ENCODE results near the gene ZNF613. TPM values are rescaled to one million over a fixed set of nuclear protein-coding genes. Genes with fewer than 3 reads are reported as not detected.

The ZNF613 gene
- total RNA-seq, 1 experiment from 2014 or later = 3.1 TPM

DNA sequence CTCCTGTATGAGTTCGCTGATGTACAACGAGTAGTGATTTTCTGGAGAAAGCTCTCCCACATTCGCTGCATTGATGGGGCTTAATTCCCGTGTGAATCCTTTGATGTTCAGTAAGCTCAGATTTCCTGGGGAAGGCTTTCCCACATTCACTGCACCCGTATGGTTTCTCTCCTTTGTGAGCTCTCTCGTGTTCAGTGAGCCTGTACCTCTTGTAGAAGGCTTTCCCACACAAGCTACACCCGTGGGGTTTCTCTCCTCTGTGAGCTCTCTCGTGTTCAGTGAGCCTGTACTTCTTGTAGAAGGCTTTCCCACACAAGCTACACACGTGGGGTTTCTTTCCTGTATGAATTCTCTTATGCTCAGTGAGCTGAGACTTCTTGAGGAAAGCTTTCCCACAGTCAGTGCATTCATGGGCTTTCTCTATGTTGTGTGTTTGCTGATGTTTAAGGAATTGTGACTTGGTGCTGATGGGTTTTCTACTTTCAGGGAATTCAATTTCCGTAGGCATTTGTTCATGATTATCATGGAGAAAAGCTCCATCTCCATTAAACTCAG, 36.0 kb upstream of the ZNF613 start:
- H3K79me2 ChIP-seq (ENCODE audit: low read length) = no peaks in the 10 kb centered on the region
- peaks cover 86% of the 10 kb centered on the region for H3K9me3 ChIP-seq (ENCODE audit: low read length)
- no peaks in the 10 kb centered on the region for H3K9me2 ChIP-seq (replicated peaks; ENCODE audit: low read length)
- peak overlapping the region; percentile 14; the same call in 1 of the 2 replicates for H3K4me3 ChIP-seq (ENCODE audit: low read length)
- no peak for ATAC-seq
- no peak overlapping the region for H2AFZ ChIP-seq (ENCODE audit: low read length)
- no peak overlapping the region for H3K27ac ChIP-seq (ENCODE audit: low read length)
- ChIA-PET CTCF (no interaction called here), POLR2A (ENCODE audit: unreplicated experiment) (no interaction called here)
- H3K4me1 ChIP-seq (ENCODE audit: insufficient read depth, low read length) = no peaks in the 10 kb centered on the region
- no peaks in the 10 kb centered on the region for H3K27me3 ChIP-seq (ENCODE audit: low read length)
- no peak overlapping the region for H3K4me2 ChIP-seq (ENCODE audit: low read length)
- H3F3A ChIP-seq (ENCODE audit: low read length, unreplicated experiment) = no peaks in the 10 kb centered on the region
- H4K20me1 ChIP-seq (ENCODE audit: low read length) = no peaks in the 10 kb centered on the region
- BruUV-seq (replicated peaks) = TSS peak; percentile 7
- intact Hi-C loops (cut with micrococcal nuclease) = no loop called here
- TF ChIP-seq EZH2 (IDR thresholded peaks at IDR 0.05; ENCODE audit: low read length, unreplicated experiment) (no peak), EZH2phosphoT487 (IDR thresholded peaks at IDR 0.05; ENCODE audit: borderline replicate concordance, low read length) (no peak)
- TF ChIP-seq, protein P1, sequence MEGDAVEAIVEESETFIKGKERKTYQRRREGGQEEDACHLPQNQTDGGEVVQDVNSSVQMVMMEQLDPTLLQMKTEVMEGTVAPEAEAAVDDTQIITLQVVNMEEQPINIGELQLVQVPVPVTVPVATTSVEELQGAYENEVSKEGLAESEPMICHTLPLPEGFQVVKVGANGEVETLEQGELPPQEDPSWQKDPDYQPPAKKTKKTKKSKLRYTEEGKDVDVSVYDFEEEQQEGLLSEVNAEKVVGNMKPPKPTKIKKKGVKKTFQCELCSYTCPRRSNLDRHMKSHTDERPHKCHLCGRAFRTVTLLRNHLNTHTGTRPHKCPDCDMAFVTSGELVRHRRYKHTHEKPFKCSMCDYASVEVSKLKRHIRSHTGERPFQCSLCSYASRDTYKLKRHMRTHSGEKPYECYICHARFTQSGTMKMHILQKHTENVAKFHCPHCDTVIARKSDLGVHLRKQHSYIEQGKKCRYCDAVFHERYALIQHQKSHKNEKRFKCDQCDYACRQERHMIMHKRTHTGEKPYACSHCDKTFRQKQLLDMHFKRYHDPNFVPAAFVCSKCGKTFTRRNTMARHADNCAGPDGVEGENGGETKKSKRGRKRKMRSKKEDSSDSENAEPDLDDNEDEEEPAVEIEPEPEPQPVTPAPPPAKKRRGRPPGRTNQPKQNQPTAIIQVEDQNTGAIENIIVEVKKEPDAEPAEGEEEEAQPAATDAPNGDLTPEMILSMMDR (conservative IDR thresholded peaks at IDR 0.05; ENCODE audit: low read depth, low read length) = no peak
- peaks cover 97% of the 10 kb centered on the region for H3K36me3 ChIP-seq (ENCODE audit: low read depth, low read length)
- DNase-seq = no peak
- H3K9ac ChIP-seq (ENCODE audit: low read length) = no peak overlapping the region

DNA sequence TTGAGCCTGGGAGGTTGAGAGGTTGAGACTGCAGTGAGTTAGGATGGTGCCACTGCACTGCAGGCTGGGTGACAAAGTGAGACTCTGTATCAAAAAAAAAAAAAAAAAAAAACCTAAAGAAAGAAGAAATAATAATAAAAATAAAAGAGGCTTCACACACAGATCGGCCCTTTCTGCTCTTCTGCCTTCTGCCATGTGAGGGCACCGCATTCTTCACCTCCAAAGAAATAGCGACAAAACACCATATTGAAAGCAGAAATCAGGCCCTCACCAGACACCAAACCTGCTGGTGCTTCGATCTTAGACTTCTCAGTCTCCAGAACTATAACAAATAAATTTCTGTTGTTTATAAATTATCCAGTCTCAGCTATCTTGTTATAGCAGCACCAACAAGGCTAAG, 25.4 kb upstream of the ZNF613 start:
- Histone ChIP-seq H3K9ac (ENCODE audit: low read length) (no peak overlapping the region), H3K27me3 (ENCODE audit: low read length) (no peaks in the 10 kb centered on the region), H3K4me2 (ENCODE audit: low read length) (no peak overlapping the region), H3K4me3 (ENCODE audit: low read length) (peak overlapping the region; percentile 27; the same call in 1 of the 2 replicates), H3K9me3 (ENCODE audit: low read length) (peaks cover 73% of the 10 kb centered on the region), H3K9me2 (replicated peaks; ENCODE audit: low read length) (no peaks in the 10 kb centered on the region), H3F3A (ENCODE audit: low read length, unreplicated experiment) (no peaks in the 10 kb centered on the region), H3K36me3 (ENCODE audit: low read depth, low read length) (peaks cover 68% of the 10 kb centered on the region), H3K79me2 (ENCODE audit: low read length) (peaks cover 42% of the 10 kb centered on the region), H4K20me1 (ENCODE audit: low read length) (no peaks in the 10 kb centered on the region), H2AFZ (ENCODE audit: low read length) (no peak overlapping the region), H3K27ac (ENCODE audit: low read length) (no peak overlapping the region), H3K4me1 (ENCODE audit: insufficient read depth, low read length) (no peaks in the 10 kb centered on the region)
- intact Hi-C loops (cut with micrococcal nuclease) = no loop called here
- BruUV-seq (replicated peaks) = no TSS peak
- ChIA-PET POLR2A (ENCODE audit: unreplicated experiment) (no interaction called here), CTCF (no interaction called here)
- no peak for ATAC-seq
- TF ChIP-seq EZH2 (IDR thresholded peaks at IDR 0.05; ENCODE audit: low read length, unreplicated experiment) (no peak), EZH2phosphoT487 (IDR thresholded peaks at IDR 0.05; ENCODE audit: borderline replicate concordance, low read length) (no peak)
- TF ChIP-seq, protein P1 (conservative IDR thresholded peaks at IDR 0.05; ENCODE audit: low read depth, low read length) = no peak
- DNase-seq = no peak

DNA sequence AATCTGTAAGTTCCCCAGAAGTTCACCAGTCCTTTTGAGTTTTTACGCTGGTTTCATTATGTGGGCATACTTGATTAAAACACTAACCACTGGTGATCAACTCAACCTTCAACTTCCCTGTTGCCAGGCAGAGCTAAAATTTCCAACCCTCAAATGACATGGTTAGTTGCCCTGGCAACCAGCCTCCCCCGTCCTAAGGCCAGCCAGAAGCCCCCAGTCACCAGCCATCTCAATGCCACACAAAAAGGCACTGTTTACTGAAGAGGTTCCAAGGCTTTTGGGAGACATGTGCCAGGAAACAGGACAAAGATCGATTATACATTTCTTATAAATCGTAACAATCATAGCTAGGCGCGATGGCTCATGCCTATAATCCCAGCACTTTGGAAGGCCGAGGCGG, 24.1 kb upstream of the ZNF613 start:
- no peak for DNase-seq
- no peaks in the 10 kb centered on the region for H3K27me3 ChIP-seq (ENCODE audit: low read length)
- intact Hi-C loops (cut with micrococcal nuclease) = no loop called here
- no peaks in the 10 kb centered on the region for H3F3A ChIP-seq (ENCODE audit: low read length, unreplicated experiment)
- no peak overlapping the region for H2AFZ ChIP-seq (ENCODE audit: low read length)
- H3K9me2 ChIP-seq (replicated peaks; ENCODE audit: low read length) = no peaks in the 10 kb centered on the region
- H3K9me3 ChIP-seq (ENCODE audit: low read length) = peaks cover 61% of the 10 kb centered on the region
- H3K79me2 ChIP-seq (ENCODE audit: low read length) = peaks cover 42% of the 10 kb centered on the region
- TF ChIP-seq, protein P1 (conservative IDR thresholded peaks at IDR 0.05; ENCODE audit: low read depth, low read length) = no peak
- TF ChIP-seq EZH2phosphoT487 (IDR thresholded peaks at IDR 0.05; ENCODE audit: borderline replicate concordance, low read length) (no peak), EZH2 (IDR thresholded peaks at IDR 0.05; ENCODE audit: low read length, unreplicated experiment) (no peak)
- no peaks in the 10 kb centered on the region for H4K20me1 ChIP-seq (ENCODE audit: low read length)
- no peaks in the 10 kb centered on the region for H3K4me1 ChIP-seq (ENCODE audit: insufficient read depth, low read length)
- CTCF ChIA-PET = no interaction called here
- POLR2A ChIA-PET (ENCODE audit: unreplicated experiment) = no interaction called here
- no peak overlapping the region for H3K4me2 ChIP-seq (ENCODE audit: low read length)
- H3K4me3 ChIP-seq (ENCODE audit: low read length) = peak overlapping the region; percentile 77
- no peak overlapping the region for H3K9ac ChIP-seq (ENCODE audit: low read length)
- peaks cover 54% of the 10 kb centered on the region for H3K36me3 ChIP-seq (ENCODE audit: low read depth, low read length)
- no peak for ATAC-seq
- H3K27ac ChIP-seq (ENCODE audit: low read length) = no peak overlapping the region
- BruUV-seq (replicated peaks) = no TSS peak
